GM10847 (cell line): ENCODE results near the gene IKBKE.

Experiments
- POLR2A ChIP-seq: IDR thresholded peaks from 2 replicates; pipeline ENCODE4 v1.6.1; 2011; ENCODE audit not compliant: insufficient read length; ENCODE audit errors: extremely low read depth

IKBKE gene

DNA sequence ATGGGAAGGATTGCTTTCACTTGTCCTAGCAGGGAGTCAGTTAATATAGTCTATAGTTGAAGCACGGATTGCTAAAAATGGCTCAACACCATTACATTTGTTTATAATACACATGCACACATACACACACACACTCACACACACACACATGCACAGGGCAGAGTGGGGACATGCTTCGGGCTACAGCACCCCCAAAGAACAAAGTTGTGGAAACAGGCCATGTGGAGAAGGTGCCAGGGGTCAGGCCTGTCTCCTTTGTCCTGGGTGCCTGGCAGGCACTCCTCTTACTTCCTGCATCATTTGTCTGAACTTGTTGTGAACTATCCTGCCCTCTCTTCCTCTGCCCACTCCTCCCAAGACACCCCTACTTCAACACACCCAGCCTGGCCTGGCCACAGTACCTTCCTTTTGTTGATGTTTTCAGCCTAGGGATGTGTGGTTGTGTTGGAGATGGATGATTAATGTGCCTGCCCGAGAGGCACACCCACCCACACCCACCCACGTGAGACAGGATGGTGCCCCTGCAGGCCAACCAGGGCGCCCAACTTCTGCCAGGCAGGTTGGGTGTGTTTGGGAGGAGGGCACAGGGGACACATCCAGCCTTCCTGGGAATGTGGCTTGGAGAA is 54.6 kb downstream of the IKBKE start:
- no peak for TF ChIP-seq POLR2A

GRCh38 chr1:206526064-206526911 is 56.0 kb downstream of the IKBKE start:
- no peak for TF ChIP-seq POLR2A

- TF ChIP-seq POLR2A = no peak
Measured at GRCh38 chr1:206529425-206529824, 59.1 kb downstream of the IKBKE start.

GRCh38 chr1:206532368-206532767 is 62.1 kb downstream of the IKBKE start:
- no peak for TF ChIP-seq POLR2A

- TF ChIP-seq POLR2A = no peak
Measured at GRCh38 chr1:206534552-206534951, 64.3 kb downstream of the IKBKE start.

DNA sequence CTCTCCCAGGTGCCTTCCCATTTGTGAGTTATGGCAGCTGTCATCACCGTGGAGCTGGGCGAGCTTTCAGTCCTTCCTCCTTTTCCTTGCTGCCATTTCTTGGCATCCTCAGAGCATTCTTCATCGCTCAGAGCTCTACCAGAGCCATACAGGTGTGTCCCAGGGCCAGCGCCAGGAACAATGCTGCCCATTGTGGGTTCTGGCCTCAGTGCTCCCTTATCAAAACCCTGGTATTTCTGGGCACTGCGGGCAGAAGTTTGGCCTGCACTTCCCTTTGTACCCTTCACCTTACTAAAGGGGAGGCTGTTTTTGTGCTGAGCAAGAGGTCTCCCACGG is 65.5 kb downstream of the IKBKE start:
- TF ChIP-seq POLR2A = no peak

DNA sequence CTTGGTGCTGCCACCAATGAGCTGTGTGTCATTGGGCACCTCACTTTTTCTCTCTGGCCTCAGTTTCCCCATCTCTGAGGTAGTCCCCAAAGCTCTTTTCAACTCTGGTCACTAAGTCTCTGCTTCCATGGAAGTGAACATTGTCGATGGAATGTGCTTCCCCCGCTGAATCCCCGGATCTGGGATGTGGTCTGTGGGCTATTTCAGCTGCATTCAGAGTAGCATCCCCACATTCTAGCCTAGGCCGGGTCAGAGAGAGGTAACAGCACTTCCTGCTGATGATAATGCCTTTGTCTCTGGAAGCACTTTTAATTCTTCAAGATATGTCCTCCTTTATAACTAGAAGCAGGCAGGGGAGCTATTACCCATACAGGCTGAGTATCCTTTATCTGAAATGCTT is 66.9 kb downstream of the IKBKE start:
- no peak for TF ChIP-seq POLR2A

- TF ChIP-seq POLR2A = no peak
Measured at GRCh38 chr1:206538086-206538770, 68.0 kb downstream of the IKBKE start.

DNA sequence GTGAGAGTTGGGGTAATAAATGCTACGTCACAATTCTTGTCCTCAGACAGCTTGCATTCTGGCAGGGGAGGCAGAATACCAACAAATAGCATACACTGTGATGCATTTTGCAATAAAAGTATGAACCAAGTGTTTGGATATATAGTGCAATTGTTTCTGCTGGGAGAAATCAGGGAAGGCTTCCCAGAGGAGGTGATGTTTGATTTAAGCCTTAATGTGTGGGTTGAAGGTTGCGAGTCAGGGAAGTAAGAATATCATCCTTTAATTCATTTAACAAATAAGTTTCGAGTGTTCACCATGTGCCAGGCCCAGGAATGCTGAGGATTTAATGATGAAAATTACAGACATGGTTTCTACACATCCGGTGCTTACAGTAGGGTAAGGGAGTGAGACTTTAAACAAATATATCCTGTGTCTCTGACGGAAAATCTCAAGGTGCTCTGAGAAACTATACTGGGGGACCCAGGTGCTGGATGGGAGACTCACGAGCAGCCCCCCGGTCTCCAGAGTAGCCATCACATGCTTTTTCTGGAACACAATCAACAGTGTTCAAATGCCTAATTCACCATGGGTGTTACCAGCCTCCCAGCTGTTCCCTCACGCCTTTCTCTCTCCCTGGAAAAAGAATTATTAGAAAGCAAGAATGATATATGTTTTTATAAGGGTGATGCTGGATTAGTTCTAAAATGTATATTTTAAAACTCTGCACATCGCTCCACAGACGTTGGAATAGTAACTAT is 68.8 kb downstream of the IKBKE start:
- TF ChIP-seq POLR2A = no peak

- no peak for TF ChIP-seq POLR2A
Measured at GRCh38 chr1:206540044-206540780, 69.9 kb downstream of the IKBKE start.

DNA sequence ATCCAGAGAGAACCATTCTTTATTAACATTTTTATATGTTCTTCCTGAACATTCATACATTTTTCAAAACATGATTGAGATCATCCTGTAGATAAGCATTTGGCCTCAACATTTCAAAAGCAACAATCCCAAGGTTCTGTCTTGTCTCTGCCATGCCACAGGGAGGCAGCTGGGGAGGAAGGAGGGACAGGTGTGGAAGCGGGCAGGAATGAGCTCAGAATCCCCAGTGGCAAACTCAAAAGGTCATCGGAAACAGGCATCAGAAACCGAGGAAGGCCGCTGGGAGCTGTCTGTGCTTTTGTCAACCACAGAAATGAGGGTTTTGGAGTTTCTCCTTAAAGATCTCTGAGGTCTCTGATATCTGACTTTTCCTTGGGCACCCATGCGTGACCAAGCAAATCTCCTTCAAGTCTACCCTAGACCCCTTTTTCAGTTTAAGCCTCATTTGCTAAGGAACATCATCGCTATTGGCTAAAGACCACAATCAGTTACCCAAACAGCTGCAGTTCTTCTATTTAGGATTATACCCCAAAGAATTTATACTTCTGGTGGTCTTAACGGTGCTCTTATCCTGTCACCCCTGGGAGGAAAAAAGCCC is 71.1 kb downstream of the IKBKE start:
- TF ChIP-seq POLR2A = no peak

DNA sequence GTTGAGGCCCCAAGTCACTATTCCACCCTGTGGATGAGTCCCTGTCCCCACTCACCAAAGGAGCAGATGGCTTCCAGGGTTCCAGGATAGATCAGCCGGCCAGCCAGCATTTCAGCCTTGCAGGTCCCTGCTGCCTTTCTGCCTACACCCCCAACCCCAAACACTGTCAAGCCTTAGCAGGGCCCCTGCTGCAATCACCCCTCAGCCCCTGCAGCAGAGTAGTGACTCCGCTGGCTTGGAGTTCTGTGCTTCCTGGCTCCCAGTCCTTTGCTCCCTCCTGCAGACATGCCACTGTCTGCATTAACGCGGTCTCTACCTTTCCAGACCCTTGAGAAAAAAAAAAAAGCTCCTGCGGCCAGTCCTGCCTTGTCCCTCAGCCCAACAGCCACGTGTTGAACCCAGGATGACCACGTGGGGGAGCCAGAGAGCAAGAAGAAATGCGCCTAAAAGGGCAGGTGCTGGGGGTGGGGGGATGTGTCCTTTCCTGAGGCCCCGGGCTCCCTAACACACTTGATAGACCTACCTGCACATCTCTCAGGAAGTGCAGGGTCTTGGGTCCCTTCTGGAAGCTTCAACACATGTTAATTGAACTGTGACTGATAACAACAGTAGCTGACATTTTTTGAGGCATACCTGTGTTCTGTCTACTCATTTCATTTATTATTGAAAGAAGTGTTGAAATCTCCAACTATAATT is 74.4 kb downstream of the IKBKE start:
- no peak for TF ChIP-seq POLR2A

DNA sequence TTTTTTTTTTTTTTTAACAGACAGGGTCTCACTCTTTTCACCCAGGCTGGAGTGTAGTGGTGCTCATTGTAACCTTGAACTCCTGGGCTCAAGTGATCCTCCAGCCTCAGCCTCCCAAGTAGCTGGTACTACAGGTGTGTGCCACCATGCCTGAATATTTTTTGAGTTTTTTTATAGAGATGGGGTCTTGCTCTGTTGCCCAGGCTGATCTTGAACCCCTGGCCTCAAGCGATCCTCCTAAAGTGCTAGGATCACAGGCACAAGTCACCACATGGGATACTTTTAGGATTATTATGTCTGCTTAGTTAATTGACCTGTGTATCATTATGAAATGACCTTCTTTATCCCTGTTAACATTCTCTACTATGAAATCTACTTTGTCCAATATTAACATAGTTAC is 75.1 kb downstream of the IKBKE start:
- no peak for TF ChIP-seq POLR2A
